HCT116 (cell line): ENCODE data around the gene ZCCHC2. TPM values are rescaled to one million over a fixed set of nuclear protein-coding genes. Genes with fewer than 3 reads are reported as not detected.

Source experiments
- ATAC-seq: fragments of 200-7000 bp; cut with Tn5 transposase; 2 replicates; pipeline ENCODE4 v1.9.1; 2020; ENCODE audit warnings: mild to moderate bottlenecking, moderate library complexity
- BruUV-seq: library from RNA; stranded (reverse); fragments of 400-500 nt; replicated peaks from 2 replicates; lab custom pipeline; 2021; lab: Mats Ljungman, UMichigan
- CTCF ChIA-PET: fragments of 300-600 bp; sonication (Branson Sonifier 250); formaldehyde crosslinking; loops from one replicate; lab custom pipeline; 2021; ENCODE audit warnings: antibody characterized with exemption; lab: Charles Lee
- POLR2A ChIA-PET: fragments of 300-600, 350-600 bp; sonication (Branson Sonifier 250); formaldehyde crosslinking; loops from one replicate; lab custom pipeline; 2021; ENCODE audit warnings: antibody characterized with exemption; lab: Charles Lee
- RAD21 ChIA-PET, 2 experiments: fragments of 300-600 bp; sonication (Branson Sonifier 250); formaldehyde crosslinking; loops; one replicate each; lab custom pipeline; 2023; ENCODE audit warnings: low total read pairs in 2 of 2; ENCODE audit not compliant: uncharacterized antibody in 2 of 2, unreplicated experiment in 2 of 2, low non-redundant PET in 1 of 2; lab: Charles Lee
- DNase-seq: peaks from one replicate; pipeline ENCODE4 v3.0.0-alpha.2; 2010; ENCODE audit warnings: low read depth, low spot score
- H2AFZ ChIP-seq: fragments of 200-600 bp; shearing (Covaris generic), sonication (generic); 2 replicates; pipeline ENCODE4 v1.6.1; 2017; ENCODE audit warnings: low read depth, mixed run types, mixed read lengths, antibody characterized with exemption, low read length; ENCODE audit not compliant: poor library complexity, severe bottlenecking
- H3K27ac ChIP-seq: 2 replicates; pipeline ENCODE4 v1.5.1; 2012; ENCODE audit warnings: low read depth, low read length
- H3K27me3 ChIP-seq: fragments of 200-600 bp; sonication (generic); 2 replicates; pipeline ENCODE4 v1.6.1; 2016; ENCODE audit warnings: mixed run types, low read length, mixed read lengths; ENCODE audit not compliant: insufficient read depth
- H3K36me3 ChIP-seq, 2 experiments: fragments of 200-500 bp in 1 of 2; fragments of 200-600 bp in 1 of 2; sonication (Bioruptor generic) in 1 of 2; sonication (generic) in 1 of 2; 2 replicates each; pipeline versions ENCODE4 v1.5.1 to v1.6.1; 2014 to 2016; ENCODE audit warnings: low read length in 2 of 2, inconsistent platforms in 1 of 2, mixed read lengths in 1 of 2, mixed run types in 1 of 2; ENCODE audit not compliant: insufficient read depth in 2 of 2, control insufficient read depth in 1 of 2
- H3K4me1 ChIP-seq, 2 experiments: fragments of 200-600 bp in 1 of 2; sonication (generic) in 1 of 2; 2 replicates each; pipeline versions ENCODE4 v1.5.1 to v1.6.1; 2012 to 2017; ENCODE audit warnings: low read length in 2 of 2, inconsistent platforms in 1 of 2, mild to moderate bottlenecking in 1 of 2, mixed read lengths in 1 of 2, mixed run types in 1 of 2, moderate library complexity in 1 of 2; ENCODE audit not compliant: insufficient read depth in 2 of 2, control insufficient read depth in 1 of 2
- H3K4me2 ChIP-seq: fragments of 200-600 bp; sonication (generic); 2 replicates; pipeline ENCODE4 v1.6.1; 2017; ENCODE audit warnings: mixed run types, low read length, mixed read lengths
- H3K4me3 ChIP-seq, 2 experiments: fragments of 200-600 bp in 1 of 2; sonication (generic) in 1 of 2; replicated peaks in 1 of 2; 2 replicates each; pipeline ENCODE4 v1.5.1; 2011 to 2016; ENCODE audit warnings: low read length in 2 of 2, control low read depth in 1 of 2, low read depth in 1 of 2, mild to moderate bottlenecking in 1 of 2, mixed read lengths in 1 of 2, mixed run types in 1 of 2
- H3K79me2 ChIP-seq: fragments of 200-600 bp; sonication (generic); 2 replicates; pipeline ENCODE4 v1.6.1; 2017; ENCODE audit warnings: mild to moderate bottlenecking, mixed run types, low read length, moderate library complexity, mixed read lengths; ENCODE audit not compliant: insufficient read depth
- H3K9ac ChIP-seq: fragments of 200-600 bp; sonication (generic); 2 replicates; pipeline ENCODE4 v1.6.1; 2016; ENCODE audit warnings: low read length, mixed read lengths
- H3K9me2 ChIP-seq: fragments of 200-600 bp; sonication (generic), shearing (Covaris generic); 2 replicates; pipeline ENCODE4 v1.6.1; 2017; ENCODE audit warnings: mixed run types, mild to moderate bottlenecking, moderate library complexity; ENCODE audit not compliant: insufficient read depth
- H3K9me3 ChIP-seq, 2 experiments: fragments of 200-500 bp in 1 of 2; fragments of 200-600 bp in 1 of 2; sonication (Bioruptor generic) in 1 of 2; sonication (generic) in 1 of 2; 2 replicates each; pipeline ENCODE4 v1.6.1; 2014 to 2017; ENCODE audit warnings: low read length in 2 of 2, mixed read lengths in 2 of 2, inconsistent platforms in 1 of 2, low read depth in 1 of 2, mild to moderate bottlenecking in 1 of 2, mixed run types in 1 of 2, moderate library complexity in 1 of 2; ENCODE audit not compliant: control insufficient read depth in 1 of 2, insufficient read depth in 1 of 2
- H4K20me1 ChIP-seq: fragments of 200-600 bp; sonication (generic), shearing (Covaris generic); 2 replicates; pipeline ENCODE4 v1.6.1; 2017; ENCODE audit warnings: mixed run types, mild to moderate bottlenecking, moderate library complexity; ENCODE audit not compliant: insufficient read depth
- ATF3 ChIP-seq: IDR thresholded peaks from 2 replicates; pipeline ENCODE4 v1.6.1; 2012
- CEBPB ChIP-seq: IDR thresholded peaks from 2 replicates; pipeline ENCODE4 v1.6.1; 2012; ENCODE audit warnings: low read depth
- EZH2 ChIP-seq: fragments of 200-600 bp; sonication (generic); IDR thresholded peaks from 2 replicates; pipeline ENCODE4 v1.6.1; 2017; ENCODE audit warnings: antibody characterized with exemption, mixed run types
- EZH2phosphoT487 ChIP-seq: fragments of 200-600 bp; IDR thresholded peaks from 2 replicates; pipeline ENCODE4 v1.6.1; 2018; ENCODE audit warnings: antibody characterized with exemption, borderline replicate concordance
- FOSL1 ChIP-seq: IDR thresholded peaks from 2 replicates; pipeline ENCODE4 v1.6.1; 2012; ENCODE audit warnings: low read depth
- JUND ChIP-seq: IDR thresholded peaks from 2 replicates; pipeline ENCODE4 v1.6.1; 2012
- POLR2A ChIP-seq: IDR thresholded peaks from 2 replicates; pipeline ENCODE4 v1.7.0; 2011; ENCODE audit warnings: borderline replicate concordance; ENCODE audit not compliant: insufficient read depth, insufficient read length; ENCODE audit errors: extremely low read depth
- POLR2AphosphoS5 ChIP-seq: IDR thresholded peaks from 2 replicates; pipeline ENCODE4 v1.6.1; 2011; ENCODE audit warnings: mild to moderate bottlenecking, low read depth, low read length, moderate library complexity
- REST ChIP-seq: IDR thresholded peaks from 2 replicates; pipeline ENCODE4 v1.6.1; 2012; ENCODE audit warnings: low read depth
- TCF7L2 ChIP-seq: IDR thresholded peaks from 2 replicates; pipeline ENCODE4 v1.7.0; 2011; ENCODE audit warnings: borderline replicate concordance, inconsistent platforms; ENCODE audit not compliant: insufficient read depth, insufficient read length; ENCODE audit errors: extremely low read depth
- YY1 ChIP-seq: IDR thresholded peaks from 2 replicates; pipeline ENCODE4 v1.6.1; 2011; ENCODE audit warnings: low read length, low read depth, moderate library complexity, mild to moderate bottlenecking; ENCODE audit not compliant: insufficient replicate concordance; ENCODE audit errors: extremely low read depth
- ZFX ChIP-seq: fragments of 450-650 bp; IDR thresholded peaks from 2 replicates; pipeline ENCODE4 v1.6.1; 2017
- ZNF274 ChIP-seq: fragments of 200-500 bp; sonication (Bioruptor generic); IDR thresholded peaks from 2 replicates; pipeline ENCODE4 v1.6.1; 2014; ENCODE audit warnings: mild to moderate bottlenecking, low read depth, low read length, inconsistent platforms
- intact Hi-C: fragments of 100-400 bp; cut with micrococcal nuclease; formaldehyde crosslinking; loops from 2 replicates; pipeline ENCODE4 v1.10.0; 2022
- total RNA-seq: library from RNA; stranded (reverse); gene quantifications from one replicate; pipeline ENCODE4 v1.2.1, GENCODE V29; 2021; ENCODE audit not compliant: unreplicated experiment

The ZCCHC2 gene
- total RNA-seq, 1 experiment from 2014 or later = 17.7 TPM

- intact Hi-C loops = no loop called here
- H3K36me3 ChIP-seq = no peaks in the 10 kb centered on the region
- BruUV-seq = no TSS peak
- H3K4me2 ChIP-seq = no peak overlapping the region
- POLR2A ChIA-PET = no interaction called here
- peaks cover 75% of the 10 kb centered on the region for H3K79me2 ChIP-seq
- H3K4me1 ChIP-seq = peaks cover 5 to 12% of the 10 kb centered on the region in 2 experiments
- H3K27me3 ChIP-seq = no peaks in the 10 kb centered on the region
- no peak for ATAC-seq
- DNase-seq = no peak
- CTCF ChIA-PET = no interaction called here
- no peaks in the 10 kb centered on the region for H3K9me3 ChIP-seq
- no peak overlapping the region for H3K27ac ChIP-seq
- TF ChIP-seq JUND (no peak), POLR2A (no peak), EZH2phosphoT487 (no peak), TCF7L2 (no peak), EZH2 (no peak), ZFX (no peak), ATF3 (no peak), FOSL1 (no peak), REST (no peak), CEBPB (no peak), POLR2AphosphoS5 (no peak), YY1 (no peak), ZNF274 (no peak)
- TF ChIP-seq, all 23 proteins: peak for 0
- Histone ChIP-seq H3K9me2 (no peaks in the 10 kb centered on the region), H3K4me3 (no peak overlapping the region), H4K20me1 (no peaks in the 10 kb centered on the region), H3K9ac (no peak overlapping the region), H2AFZ (no peak overlapping the region)
- RAD21 ChIA-PET = interaction anchor here in 1 of 2 experiments (0.7 kb wide), 1 partner anchor 645 kb away, joined by 3 read pairs; no protein-coding TSS in a partner anchor
These were observed 9.1 kb downstream of the ZCCHC2 start for GRCh38 chr18:62531931-62532330.
